Activated T-cell treated with anti-CD3 and anti-CD28 coated beads, Interleukin-2, amount 50 U/mL, for 4 hours (primary cell): Measurements from ENCODE around the gene KLF13. TPM values are rescaled to one million over a fixed set of nuclear protein-coding genes. Genes with fewer than 3 reads are reported as not detected.

Experiments
- ATAC-seq, 2 donors: fragments of 200-7000 bp; cut with Tn5 transposase; one replicate each; pipeline ENCODE4 v1.10.0; 2021
- DNase-seq: peaks from one replicate; pipeline ENCODE4 v3.0.0-alpha.2; 2020
- H3K27me3 Mint-ChIP-seq: one replicate; pipeline ENCODE4 v1.8.0; 2021; ENCODE audit warnings: low read depth, mixed read lengths
- H3K36me3 Mint-ChIP-seq: one replicate; pipeline ENCODE4 v1.8.0; 2022; ENCODE audit warnings: mixed read lengths; ENCODE audit not compliant: insufficient read depth
- H3K4me1 Mint-ChIP-seq: one replicate; pipeline ENCODE4 v1.8.0; 2021; ENCODE audit warnings: low read depth, mixed read lengths
- H3K4me3 Mint-ChIP-seq: one replicate; pipeline ENCODE4 v1.8.0; 2021; ENCODE audit warnings: mild to moderate bottlenecking, moderate library complexity, mixed read lengths
- H3K9me3 Mint-ChIP-seq: one replicate; pipeline ENCODE4 v1.8.0; 2021; ENCODE audit warnings: mixed read lengths
- total RNA-seq, 3 donors: library from RNA; stranded (reverse); gene quantifications; one replicate each; pipeline ENCODE4 v1.2.1, GENCODE V29; 2021

The KLF13 gene
- total RNA-seq, 3 donors from 2014 or later, result 75.0 to 82.8 (median 81.8) TPM

DNA sequence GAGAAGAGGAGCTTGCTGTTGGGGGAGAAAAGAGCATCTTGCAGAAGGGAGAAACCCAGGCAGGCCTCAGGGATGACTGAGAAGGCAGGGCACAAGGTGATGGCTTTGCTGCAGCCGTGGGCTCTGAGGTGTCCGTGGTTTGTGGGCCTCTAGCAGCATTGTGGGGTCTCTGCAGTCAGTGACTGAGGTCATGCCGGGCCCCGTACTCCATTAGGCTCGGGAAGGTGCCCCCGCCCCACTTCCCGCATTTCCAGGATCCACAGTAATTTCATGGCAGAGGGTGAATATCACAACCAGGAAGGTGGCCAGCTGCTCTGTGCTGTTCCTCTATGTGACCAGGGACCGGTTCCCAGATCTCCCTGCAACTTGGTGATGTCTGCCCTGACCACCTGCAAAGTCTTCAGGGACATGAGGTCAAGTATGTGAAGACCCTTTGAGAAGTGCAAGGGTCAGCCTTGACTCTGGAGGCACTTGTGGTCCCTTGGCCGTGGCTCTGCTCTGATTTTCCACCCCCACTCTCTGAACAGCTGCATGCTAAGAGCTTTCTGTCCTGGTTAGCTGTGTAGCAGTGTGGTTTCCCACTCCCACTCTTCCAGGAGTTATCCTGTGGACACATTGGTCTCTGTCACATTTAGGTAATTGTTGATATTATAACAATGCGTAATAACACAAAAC lies 3.6 kb downstream of the KLF13 start:
- peaks cover 66% of the 10 kb centered on the region for H3K4me1 Mint-ChIP-seq
- no peaks in the 10 kb centered on the region for H3K27me3 Mint-ChIP-seq
- peaks cover 3% of the 10 kb centered on the region for H3K36me3 Mint-ChIP-seq
- no peaks in the 10 kb centered on the region for H3K9me3 Mint-ChIP-seq
- DNase-seq (no peak), ATAC-seq (no peak)
- H3K4me3 Mint-ChIP-seq, result peak overlapping the region; percentile 94

DNA sequence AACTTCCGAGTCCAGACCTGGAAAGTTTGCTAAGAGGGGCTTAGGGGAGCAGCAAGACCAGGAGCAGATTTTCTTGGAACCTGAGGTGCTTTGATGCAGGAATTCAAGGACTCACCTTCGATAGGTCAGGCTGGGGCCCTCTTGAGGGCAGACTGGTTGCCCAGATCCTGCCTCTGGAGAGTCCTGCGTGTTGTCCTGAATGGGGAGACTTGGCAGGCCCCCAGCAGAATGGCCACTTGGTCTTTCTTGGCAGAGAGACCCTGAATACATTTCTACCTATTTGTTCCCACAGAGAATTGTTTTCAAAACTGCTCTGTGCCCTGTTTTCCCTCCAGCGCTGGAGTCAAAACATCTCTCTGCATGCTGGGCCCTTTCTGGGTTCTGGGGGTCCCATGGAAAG lies 4.2 kb downstream of the KLF13 start:
- no peaks in the 10 kb centered on the region for H3K27me3 Mint-ChIP-seq
- ATAC-seq (no peak), DNase-seq (no peak)
- peaks cover 71% of the 10 kb centered on the region for H3K4me1 Mint-ChIP-seq
- peaks cover 3% of the 10 kb centered on the region for H3K36me3 Mint-ChIP-seq
- no peaks in the 10 kb centered on the region for H3K9me3 Mint-ChIP-seq
- H3K4me3 Mint-ChIP-seq, result peak overlapping the region; percentile 94

DNA sequence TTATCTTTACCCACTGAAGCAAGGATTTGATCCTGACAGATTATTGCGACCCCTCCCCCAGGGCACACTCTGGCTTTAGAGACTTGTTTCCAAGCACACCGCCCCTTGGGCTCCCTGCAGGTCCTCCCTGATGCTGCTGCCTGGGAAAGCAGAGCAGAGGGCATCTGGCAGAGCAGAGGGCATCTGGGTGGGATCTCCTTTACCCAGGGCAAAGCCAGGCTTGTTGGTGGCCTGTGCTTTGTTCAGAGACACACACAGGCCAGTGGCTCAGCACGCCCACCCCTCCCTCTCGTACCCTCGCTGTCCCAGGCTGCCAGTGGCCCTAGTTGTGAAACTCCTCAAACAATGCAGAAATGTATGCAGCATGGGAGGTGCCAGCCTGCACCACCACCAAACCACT lies 4.8 kb downstream of the KLF13 start:
- Mint-ChIP-seq H3K36me3 (peaks cover 3% of the 10 kb centered on the region), H3K4me1 (peaks cover 76% of the 10 kb centered on the region), H3K27me3 (no peaks in the 10 kb centered on the region), H3K9me3 (no peaks in the 10 kb centered on the region), H3K4me3 (peak overlapping the region; percentile 39)
- ATAC-seq (no peak), DNase-seq (no peak)

DNA sequence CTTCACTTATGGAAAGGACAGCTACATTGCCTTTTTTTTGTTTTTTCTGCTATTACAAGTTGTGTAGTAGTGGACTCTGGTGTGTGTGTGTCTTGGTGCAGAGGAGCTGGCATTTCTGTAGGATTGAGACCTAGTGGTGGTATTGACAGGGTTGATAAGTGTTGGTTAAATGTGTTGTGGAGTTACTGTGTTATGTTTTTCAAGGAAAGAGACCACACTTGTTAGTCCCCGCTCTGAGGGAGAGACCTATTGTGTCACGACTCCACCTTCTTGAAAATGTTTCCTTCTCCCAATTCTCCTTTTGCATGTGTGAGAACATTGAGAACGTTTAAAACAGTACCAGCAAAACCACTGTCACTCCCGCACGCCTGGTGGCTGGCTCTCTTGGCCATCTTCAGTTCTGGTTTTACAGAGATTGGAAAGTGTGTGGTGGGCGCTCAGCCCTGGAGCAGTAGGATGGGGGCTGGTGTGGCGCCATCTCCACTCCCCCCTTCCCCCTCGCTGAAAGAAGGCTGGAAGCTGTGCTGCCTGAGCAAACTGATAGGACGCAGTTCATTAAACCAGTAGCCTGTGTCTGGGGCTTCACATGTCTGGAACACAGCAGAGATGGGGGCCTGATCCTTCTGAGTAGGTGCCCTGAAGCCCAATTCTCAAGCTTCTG lies 5.5 kb downstream of the KLF13 start:
- DNase-seq (no peak), ATAC-seq (no peak)
- H3K4me1 Mint-ChIP-seq, result peaks cover 84% of the 10 kb centered on the region
- no peaks in the 10 kb centered on the region for H3K27me3 Mint-ChIP-seq
- H3K9me3 Mint-ChIP-seq, result no peaks in the 10 kb centered on the region
- peak overlapping the region; percentile 39 for H3K4me3 Mint-ChIP-seq
- H3K36me3 Mint-ChIP-seq, result peaks cover 3% of the 10 kb centered on the region

DNA sequence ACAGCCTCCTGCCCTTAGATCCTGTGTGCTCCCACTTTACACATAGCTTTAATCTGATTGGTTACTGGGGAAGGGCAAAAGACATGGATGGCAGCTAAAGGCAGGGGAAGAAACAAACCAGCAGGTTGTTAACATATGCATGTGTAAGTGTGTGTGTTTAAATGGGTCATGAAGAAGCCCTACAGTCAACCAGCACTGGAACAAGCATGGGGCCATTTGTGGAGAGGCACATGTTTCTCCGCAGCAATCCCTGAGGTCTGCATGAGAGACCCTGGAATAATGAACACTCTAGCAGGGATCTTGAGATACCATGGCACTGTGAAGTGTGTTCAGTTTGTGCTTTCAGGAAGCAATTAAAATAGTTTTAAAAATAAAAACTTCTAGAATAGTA lies 6.0 kb downstream of the KLF13 start:
- Mint-ChIP-seq H3K9me3 (no peaks in the 10 kb centered on the region), H3K4me3 (no peak overlapping the region), H3K4me1 (peaks cover 89% of the 10 kb centered on the region), H3K27me3 (no peaks in the 10 kb centered on the region), H3K36me3 (peaks cover 3% of the 10 kb centered on the region)
- DNase-seq (no peak), ATAC-seq (no peak)

DNA sequence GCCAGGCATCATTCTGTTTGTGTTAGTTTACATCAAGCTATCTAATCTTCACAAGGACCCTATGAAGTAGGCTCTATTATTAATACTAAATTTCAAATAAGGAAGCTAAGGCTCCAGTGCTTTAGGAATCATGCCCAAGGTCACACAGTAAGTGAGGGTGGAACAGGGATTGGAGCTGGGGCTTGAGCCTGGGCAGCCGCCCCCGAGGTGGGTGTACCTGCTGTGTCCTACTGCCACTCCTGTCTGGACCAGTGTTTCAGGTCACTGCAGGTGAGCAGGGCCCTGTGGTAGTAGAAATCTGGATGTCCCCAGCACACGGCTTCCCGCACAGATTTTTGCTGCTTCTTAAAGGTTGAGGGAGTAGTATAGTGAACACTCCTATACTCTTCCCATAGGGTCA lies 6.5 kb downstream of the KLF13 start:
- H3K27me3 Mint-ChIP-seq, result no peaks in the 10 kb centered on the region
- H3K4me1 Mint-ChIP-seq, result peaks cover 94% of the 10 kb centered on the region
- ATAC-seq, result no peak
- no peak overlapping the region for H3K4me3 Mint-ChIP-seq
- no peaks in the 10 kb centered on the region for H3K9me3 Mint-ChIP-seq
- H3K36me3 Mint-ChIP-seq, result peaks cover 3% of the 10 kb centered on the region
- no peak for DNase-seq

DNA sequence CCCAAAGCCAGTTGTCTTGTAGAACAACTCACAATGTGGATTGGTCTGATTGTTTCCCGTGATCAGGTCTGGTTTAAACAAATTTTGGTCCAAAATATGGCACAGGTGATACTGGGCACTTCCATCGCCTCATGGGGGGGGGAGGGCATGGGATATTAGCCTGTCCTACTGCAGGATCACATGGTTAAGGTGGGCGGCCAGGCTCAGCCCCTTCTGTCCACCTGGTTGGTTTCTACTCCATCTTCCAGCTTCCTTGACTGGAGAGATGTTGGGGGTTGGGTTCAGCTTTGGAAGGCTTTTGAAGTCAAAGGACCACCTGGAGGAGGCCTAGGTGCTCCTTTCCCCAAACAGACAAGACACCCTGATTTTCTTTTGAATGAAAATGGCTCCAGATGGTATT lies 7.2 kb downstream of the KLF13 start:
- H3K27me3 Mint-ChIP-seq, result no peaks in the 10 kb centered on the region
- H3K36me3 Mint-ChIP-seq, result peaks cover 3% of the 10 kb centered on the region
- ATAC-seq, result no peak
- H3K9me3 Mint-ChIP-seq, result no peaks in the 10 kb centered on the region
- no peak overlapping the region for H3K4me3 Mint-ChIP-seq
- no peak for DNase-seq
- H3K4me1 Mint-ChIP-seq, result peaks cover 98% of the 10 kb centered on the region

DNA sequence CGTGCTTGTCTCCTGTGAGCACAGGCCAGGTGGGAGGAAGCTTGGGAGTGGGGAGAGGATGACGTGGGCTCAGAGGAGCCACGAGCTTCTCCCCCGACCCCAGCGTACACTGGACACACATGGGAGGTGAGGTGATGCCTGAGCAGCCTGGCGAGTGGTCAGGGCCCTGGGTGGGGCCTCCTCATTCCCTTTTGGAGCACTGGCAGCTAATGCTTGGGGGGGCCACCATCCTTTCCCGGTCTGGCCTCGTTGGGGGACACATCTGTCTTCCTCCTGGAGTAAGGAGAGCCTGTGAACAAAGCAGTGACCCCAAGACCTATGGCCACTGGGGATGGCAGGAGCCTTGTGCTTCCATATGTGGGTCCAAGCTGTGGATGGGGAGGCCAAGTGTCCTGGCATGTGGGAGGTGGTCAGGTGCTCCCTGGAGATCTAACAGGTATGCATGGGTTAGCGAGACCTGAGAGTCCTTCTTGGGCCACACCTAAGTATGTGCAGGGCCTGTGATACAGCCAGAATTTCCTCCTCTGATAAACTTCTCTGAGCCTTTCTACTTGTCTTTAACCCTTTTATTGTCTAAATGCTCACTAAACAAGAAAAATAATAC lies 9.5 kb downstream of the KLF13 start:
- no peak for ATAC-seq
- Mint-ChIP-seq H3K27me3 (no peaks in the 10 kb centered on the region), H3K36me3 (peaks cover 1% of the 10 kb centered on the region), H3K4me3 (no peak overlapping the region), H3K9me3 (no peaks in the 10 kb centered on the region), H3K4me1 (peaks cover 98% of the 10 kb centered on the region)
- DNase-seq, result no peak

DNA sequence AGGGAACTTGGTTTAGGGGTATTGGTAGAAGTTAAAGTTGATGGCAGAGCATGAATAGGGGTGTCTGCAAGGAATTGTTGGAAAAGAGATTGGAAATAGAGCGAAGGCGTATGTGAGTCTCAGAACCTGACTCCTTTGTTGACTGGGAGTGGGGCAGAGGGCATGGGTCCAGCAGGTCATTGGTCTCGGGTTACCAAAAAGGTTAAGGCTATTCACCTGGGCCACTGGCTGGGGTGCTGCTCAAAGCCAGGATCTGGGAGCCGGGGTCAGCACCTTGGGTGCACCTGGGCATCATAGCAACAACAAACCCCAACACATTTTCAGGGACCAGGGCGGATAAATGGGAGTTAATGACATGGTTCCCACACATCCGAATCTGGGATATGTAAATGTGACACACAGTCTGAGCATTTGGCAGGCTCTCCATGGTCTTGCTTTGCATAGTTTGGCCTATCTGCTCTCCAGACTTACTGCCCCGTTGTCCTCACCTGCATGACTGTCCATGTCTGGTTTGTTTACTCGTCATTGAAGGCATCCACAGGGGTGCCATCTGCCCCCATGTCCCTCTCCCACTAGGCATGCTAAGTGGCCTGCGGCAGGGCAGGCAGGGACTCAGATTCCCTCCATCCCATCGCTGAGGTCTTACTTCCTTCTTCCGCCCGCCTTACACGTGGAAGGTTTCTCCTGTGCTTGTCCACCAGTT lies 10.1 kb downstream of the KLF13 start:
- Mint-ChIP-seq H3K27me3 (no peaks in the 10 kb centered on the region), H3K4me1 (peaks cover 98% of the 10 kb centered on the region), H3K9me3 (no peaks in the 10 kb centered on the region), H3K4me3 (no peak overlapping the region), H3K36me3 (peaks cover 1% of the 10 kb centered on the region)
- DNase-seq (no peak), ATAC-seq (no peak)

DNA sequence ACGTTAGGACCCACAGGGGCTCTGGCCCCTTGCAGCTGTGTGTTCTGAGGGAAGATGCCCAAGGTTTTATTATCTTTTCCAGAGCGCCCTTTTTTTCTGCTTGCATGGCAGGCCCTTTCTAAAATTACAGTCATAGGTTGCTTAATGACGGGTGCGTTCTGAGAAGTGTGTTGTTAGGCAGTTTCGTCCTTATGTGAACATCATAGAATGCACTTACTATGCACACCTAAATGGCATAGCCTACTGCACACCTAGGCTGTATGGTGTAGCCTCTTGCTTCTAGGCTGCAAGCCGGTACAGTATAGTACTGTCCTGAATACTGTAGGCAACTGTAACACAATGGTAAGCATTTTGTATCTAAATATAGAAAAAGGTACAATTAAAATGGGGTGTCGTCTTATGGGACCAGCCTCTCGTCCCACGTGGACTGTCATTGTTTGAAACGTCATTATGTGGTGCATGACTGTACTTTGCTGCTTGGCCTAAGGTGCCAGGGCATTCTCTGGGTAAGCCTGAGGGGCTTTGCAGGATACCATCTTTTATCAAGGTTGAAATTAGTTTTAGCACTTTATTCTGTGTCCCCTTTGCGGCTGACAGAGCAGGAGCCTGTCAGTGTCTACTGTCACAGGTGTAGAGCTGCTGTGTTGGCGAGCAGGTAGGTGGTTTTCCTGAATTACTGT lies 10.9 kb downstream of the KLF13 start:
- H3K27me3 Mint-ChIP-seq, result no peaks in the 10 kb centered on the region
- DNase-seq (no peak), ATAC-seq (peak; percentile 29 to 37)
- no peaks in the 10 kb centered on the region for H3K9me3 Mint-ChIP-seq
- H3K36me3 Mint-ChIP-seq, result peaks cover 1% of the 10 kb centered on the region
- H3K4me1 Mint-ChIP-seq, result peaks cover 98% of the 10 kb centered on the region
- no peak overlapping the region for H3K4me3 Mint-ChIP-seq

DNA sequence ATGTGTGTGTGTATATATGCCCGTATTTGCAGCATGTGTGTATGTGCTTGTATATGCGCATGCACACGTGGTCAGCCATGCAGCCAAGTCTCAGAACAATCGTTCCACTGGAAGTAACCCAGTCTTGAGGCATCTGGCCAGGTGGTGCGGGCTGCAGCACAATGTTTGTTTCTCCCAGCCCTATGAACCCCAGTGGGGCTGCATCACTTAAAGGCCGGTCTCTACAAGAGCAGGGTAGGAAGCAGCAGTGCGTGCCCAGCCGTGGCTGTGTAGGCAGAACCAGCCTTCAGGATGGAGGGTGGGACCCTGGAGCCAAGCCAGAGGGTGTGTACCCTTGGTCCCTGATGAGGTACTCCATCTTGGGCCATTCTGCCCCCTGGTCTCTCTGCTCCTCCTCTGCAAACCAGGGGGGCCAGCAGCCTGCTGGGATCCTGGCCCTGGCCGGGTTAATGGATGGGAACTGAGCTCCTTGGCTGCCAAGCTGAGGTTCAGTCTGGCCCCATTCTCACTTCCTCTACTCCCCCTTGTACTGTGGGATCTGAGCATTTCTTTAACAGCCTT lies 11.8 kb downstream of the KLF13 start:
- ATAC-seq (peak; percentile 3), DNase-seq (no peak)
- H3K27me3 Mint-ChIP-seq, result no peaks in the 10 kb centered on the region
- H3K4me1 Mint-ChIP-seq, result peaks cover 98% of the 10 kb centered on the region
- H3K4me3 Mint-ChIP-seq, result no peak overlapping the region
- H3K9me3 Mint-ChIP-seq, result no peaks in the 10 kb centered on the region
- peaks cover 1% of the 10 kb centered on the region for H3K36me3 Mint-ChIP-seq

DNA sequence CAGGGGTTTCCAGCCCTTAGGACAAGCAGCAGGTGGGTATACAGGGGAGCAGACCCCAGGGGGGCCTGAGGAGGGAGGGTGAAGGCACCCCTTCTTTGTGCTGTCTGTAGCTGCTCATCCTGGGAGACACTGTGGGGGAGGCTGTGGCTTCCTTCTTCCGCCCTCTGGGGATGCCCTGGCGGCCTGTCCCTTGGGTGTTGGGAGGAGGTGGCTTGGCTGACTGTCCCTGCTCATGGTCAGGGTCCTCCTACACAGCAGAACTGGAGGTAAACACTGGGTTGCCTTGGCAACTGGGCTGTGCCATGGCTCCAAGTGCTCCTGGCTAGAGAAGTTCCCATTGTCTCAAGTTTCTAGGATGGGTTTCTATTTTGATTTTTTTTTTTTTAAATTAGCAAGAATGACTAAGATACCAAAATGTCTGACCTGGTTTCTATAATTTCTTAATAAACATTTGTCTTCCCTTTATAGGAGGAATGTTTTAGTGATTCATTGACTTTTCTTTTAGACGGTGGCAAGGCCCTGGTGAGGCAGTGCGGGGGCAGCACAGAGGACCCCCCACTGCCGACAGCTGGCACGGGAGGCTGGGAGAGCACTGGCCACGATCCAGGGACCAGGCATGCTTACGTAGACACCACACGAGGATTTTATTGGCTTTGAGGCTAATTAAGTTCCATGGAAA lies 12.4 kb downstream of the KLF13 start:
- DNase-seq (no peak), ATAC-seq (peak; percentile 27)
- H3K9me3 Mint-ChIP-seq, result no peaks in the 10 kb centered on the region
- H3K4me3 Mint-ChIP-seq, result peak overlapping the region; percentile 38
- no peaks in the 10 kb centered on the region for H3K27me3 Mint-ChIP-seq
- H3K36me3 Mint-ChIP-seq, result peaks cover 1% of the 10 kb centered on the region
- peaks cover 98% of the 10 kb centered on the region for H3K4me1 Mint-ChIP-seq

DNA sequence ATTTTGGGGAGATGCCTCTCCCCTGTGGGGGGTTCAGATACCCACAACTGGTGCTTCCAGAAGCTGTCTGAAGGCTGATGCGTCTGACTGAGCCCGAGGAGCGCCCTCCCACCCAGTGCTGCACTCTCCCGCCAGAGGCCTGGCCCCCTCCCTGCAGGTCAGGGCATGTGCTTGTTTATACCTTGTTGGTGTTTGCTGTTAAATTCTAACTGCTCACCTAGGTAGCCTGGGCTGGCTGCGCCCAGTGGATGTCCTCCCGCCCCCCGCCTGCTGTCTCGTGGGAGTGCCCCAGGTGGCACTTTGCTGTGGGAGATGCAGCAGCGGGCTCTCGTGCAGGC lies 12.9 kb downstream of the KLF13 start:
- no peaks in the 10 kb centered on the region for H3K27me3 Mint-ChIP-seq
- DNase-seq (no peak), ATAC-seq (no peak)
- no peaks in the 10 kb centered on the region for H3K9me3 Mint-ChIP-seq
- peaks cover 99% of the 10 kb centered on the region for H3K4me1 Mint-ChIP-seq
- H3K36me3 Mint-ChIP-seq, result peaks cover 1% of the 10 kb centered on the region
- no peak overlapping the region for H3K4me3 Mint-ChIP-seq

DNA sequence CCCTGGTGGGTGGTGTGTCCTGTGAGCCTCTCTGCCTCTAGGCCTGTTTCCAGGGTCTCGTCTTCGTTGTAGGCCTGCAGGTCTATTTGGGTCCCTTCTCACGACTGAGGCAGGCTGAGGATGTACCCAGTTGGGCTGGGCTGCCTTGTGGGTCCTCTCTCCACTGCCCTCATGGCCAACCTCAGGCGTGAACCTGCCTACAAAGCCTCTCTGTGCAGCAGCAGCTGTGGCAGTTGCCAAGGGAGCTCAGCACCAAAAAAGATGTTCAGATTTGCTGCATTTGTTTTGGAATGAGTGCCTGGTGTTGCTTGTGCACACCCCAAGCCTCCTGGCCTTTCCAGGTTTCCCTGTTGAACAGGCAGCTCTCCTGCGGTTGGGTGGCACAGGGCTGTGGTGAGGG lies 13.4 kb downstream of the KLF13 start:
- H3K36me3 Mint-ChIP-seq, result peaks cover 1% of the 10 kb centered on the region
- H3K4me3 Mint-ChIP-seq, result no peak overlapping the region
- no peak for ATAC-seq
- no peak for DNase-seq
- H3K4me1 Mint-ChIP-seq, result peaks cover 99% of the 10 kb centered on the region
- no peaks in the 10 kb centered on the region for H3K9me3 Mint-ChIP-seq
- H3K27me3 Mint-ChIP-seq, result no peaks in the 10 kb centered on the region
